HUES6 (cell line): ENCODE data around the gene ACAP2.
"Not testable (repeated sequence)": the region's sequence is repeated elsewhere in the genome, so short reads cannot be mapped to it uniquely, and the experiment has no call there.

ENCODE experiments used
- H3K27ac ChIP-seq: 2 replicates; pipeline ENCODE4 v1.7.0; 2013; ENCODE audit warnings: low read depth, mild to moderate bottlenecking, low read length, inconsistent platforms
- H3K27me3 ChIP-seq: 2 replicates; pipeline ENCODE4 v1.6.1; 2013; ENCODE audit warnings: low read length; ENCODE audit not compliant: control insufficient read depth, insufficient read depth
- H3K36me3 ChIP-seq: 2 replicates; pipeline ENCODE4 v1.6.1; 2013; ENCODE audit warnings: low read length; ENCODE audit not compliant: control insufficient read depth, insufficient read depth
- H3K4me1 ChIP-seq: 2 replicates; pipeline ENCODE4 v1.6.1; 2013; ENCODE audit warnings: low read length; ENCODE audit not compliant: control insufficient read depth, insufficient read depth
- H3K4me3 ChIP-seq: 2 replicates; pipeline ENCODE4 v1.5.1; 2013; ENCODE audit warnings: low read depth, low read length
- H3K9ac ChIP-seq: one replicate; pipeline ENCODE4 v1.6.1; 2013; ENCODE audit warnings: mild to moderate bottlenecking, low read length
- H3K9me3 ChIP-seq: 2 replicates; pipeline ENCODE4 v1.6.1; 2013; ENCODE audit warnings: low read depth, low read length; ENCODE audit not compliant: control insufficient read depth, insufficient read depth

The ACAP2 gene, protein sequence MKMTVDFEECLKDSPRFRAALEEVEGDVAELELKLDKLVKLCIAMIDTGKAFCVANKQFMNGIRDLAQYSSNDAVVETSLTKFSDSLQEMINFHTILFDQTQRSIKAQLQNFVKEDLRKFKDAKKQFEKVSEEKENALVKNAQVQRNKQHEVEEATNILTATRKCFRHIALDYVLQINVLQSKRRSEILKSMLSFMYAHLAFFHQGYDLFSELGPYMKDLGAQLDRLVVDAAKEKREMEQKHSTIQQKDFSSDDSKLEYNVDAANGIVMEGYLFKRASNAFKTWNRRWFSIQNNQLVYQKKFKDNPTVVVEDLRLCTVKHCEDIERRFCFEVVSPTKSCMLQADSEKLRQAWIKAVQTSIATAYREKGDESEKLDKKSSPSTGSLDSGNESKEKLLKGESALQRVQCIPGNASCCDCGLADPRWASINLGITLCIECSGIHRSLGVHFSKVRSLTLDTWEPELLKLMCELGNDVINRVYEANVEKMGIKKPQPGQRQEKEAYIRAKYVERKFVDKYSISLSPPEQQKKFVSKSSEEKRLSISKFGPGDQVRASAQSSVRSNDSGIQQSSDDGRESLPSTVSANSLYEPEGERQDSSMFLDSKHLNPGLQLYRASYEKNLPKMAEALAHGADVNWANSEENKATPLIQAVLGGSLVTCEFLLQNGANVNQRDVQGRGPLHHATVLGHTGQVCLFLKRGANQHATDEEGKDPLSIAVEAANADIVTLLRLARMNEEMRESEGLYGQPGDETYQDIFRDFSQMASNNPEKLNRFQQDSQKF

DNA sequence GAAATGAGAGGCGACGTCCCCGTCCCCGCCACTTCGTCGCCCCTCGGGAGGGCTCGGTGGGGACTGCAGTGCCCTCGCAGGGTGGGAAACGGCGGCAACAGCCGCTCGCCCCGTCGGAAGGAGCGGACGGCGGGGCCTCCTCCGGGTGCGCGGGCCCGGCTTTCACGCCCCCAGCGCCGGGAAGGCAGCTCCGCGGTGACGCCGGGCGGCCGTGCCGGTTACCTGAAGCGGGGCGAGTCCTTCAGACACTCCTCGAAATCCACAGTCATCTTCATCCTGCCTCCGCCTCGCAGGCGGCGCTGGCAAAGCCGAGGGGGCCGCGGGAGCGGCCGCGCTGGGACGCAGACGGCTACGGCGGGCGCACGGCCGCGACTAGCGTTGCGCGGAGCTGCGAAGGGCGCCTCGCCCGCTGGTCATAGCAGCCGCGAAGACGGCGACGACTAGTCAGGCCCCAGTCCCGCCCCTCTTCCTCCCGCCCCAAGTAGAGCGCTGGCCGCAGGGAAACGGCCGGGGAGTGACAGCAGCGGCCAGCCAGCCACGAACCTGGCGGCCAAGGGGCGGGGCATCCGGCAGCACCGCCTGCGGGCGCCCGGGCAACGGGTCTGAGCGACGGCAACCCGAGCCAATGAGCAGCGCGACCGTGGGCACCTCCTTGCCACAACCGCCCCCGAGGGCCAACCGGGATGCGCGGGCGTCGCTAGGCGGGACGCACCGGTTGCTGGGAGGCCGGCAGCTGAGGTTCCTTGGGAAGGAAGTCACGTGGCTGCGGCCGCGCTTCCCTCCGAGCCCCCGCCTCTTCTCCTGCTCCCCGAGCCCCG, at the start of gene ACAP2:
ACAP2 (minus strand) TSS at position 448 of the 818 bp plus-strand sequence; CDS start at position 275, 173 bp downstream.
- Histone ChIP-seq H3K27me3 (no peaks in the 10 kb centered on the region), H3K27ac (peak within 1 kb of the TSS; percentile 80)

DNA sequence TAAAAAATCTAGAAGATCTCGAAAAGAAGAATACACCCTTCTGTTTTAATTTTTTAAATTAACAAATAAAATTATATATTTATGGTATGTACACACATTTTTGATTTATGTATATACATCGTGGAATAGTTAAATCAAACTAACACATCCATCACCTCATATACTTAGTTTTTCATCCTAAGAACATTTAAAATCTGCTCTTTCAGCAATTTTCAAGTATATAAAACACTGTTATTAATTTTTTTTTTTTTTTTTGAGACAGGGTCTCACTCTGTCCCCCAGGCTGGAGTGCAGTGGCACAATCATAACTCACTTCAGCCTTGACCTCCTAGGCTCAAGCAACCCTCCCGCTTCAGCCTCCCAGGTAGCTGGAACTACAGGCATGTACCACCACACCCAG, 32.8 kb upstream of the ACAP2 start:
- H3K9ac ChIP-seq = no peak overlapping the region
- H3K4me1 ChIP-seq = no peaks in the 10 kb centered on the region
- H3K9me3 ChIP-seq = no peaks in the 10 kb centered on the region
- H3K36me3 ChIP-seq = no peaks in the 10 kb centered on the region
- H3K27ac ChIP-seq = no peak overlapping the region
- no peak overlapping the region for H3K4me3 ChIP-seq
- H3K27me3 ChIP-seq = peaks cover 4% of the 10 kb centered on the region; the same call in 1 of the 2 replicates

More for the DNA sequence above, at the start of gene ACAP2:
- peaks cover 18% of the 10 kb centered on the region for H3K4me1 ChIP-seq
- H3K9me3 ChIP-seq = no peaks in the 10 kb centered on the region
- H3K9ac ChIP-seq = peak within 1 kb of the TSS; percentile 89
- H3K4me3 ChIP-seq = peak within 1 kb of the TSS; percentile 85
- no peaks in the 10 kb centered on the region for H3K36me3 ChIP-seq

DNA sequence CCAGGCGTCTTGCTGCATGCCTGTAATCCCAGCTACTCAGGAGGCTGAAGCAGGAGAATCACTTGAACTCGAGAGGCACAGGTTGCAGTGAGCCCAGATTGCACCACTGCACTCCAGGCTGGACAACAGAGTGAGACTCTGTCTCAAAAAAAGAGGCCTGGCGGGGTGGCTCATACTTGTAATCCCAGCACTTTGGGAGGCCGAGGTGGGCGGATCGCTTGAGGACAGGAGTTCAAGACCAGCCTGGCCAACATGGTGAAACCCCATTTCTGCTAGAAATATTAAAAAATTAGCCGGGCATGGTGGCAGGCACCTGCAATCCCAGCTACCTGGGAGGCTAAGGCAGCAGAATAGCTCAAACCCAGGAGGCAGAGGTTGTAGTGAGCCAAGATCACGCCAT, 32.3 kb upstream of the ACAP2 start:
- H3K4me1 ChIP-seq, H3K9ac ChIP-seq, H3K9me3 ChIP-seq, H3K27me3 ChIP-seq, H3K36me3 ChIP-seq, H3K27ac ChIP-seq, H3K4me3 ChIP-seq: not testable (repeated sequence)

DNA sequence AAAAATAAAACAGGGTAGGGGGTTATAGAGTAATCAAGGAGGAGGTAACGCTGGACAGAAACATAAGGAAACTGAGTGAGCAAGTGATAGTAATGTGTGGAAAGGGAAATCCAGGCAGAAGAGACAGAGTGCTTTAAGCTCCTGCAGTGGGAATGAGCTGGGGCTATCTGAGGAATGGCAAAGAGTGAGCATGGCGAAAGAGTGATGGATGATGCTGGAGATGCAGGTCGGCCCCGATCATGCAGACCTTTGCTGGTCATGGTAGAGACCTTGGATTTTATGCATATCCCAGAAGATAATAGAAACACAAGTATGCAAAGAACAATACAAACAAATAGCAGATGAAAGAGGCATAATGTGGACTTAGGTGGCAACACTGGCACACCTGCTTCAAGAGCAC, 26.0 kb upstream of the ACAP2 start:
- Histone ChIP-seq H3K27me3 (no peaks in the 10 kb centered on the region), H3K4me3 (no peak overlapping the region), H3K36me3 (no peaks in the 10 kb centered on the region), H3K9me3 (peaks cover 12% of the 10 kb centered on the region), H3K9ac (no peak overlapping the region), H3K27ac (no peak overlapping the region), H3K4me1 (no peaks in the 10 kb centered on the region)

DNA sequence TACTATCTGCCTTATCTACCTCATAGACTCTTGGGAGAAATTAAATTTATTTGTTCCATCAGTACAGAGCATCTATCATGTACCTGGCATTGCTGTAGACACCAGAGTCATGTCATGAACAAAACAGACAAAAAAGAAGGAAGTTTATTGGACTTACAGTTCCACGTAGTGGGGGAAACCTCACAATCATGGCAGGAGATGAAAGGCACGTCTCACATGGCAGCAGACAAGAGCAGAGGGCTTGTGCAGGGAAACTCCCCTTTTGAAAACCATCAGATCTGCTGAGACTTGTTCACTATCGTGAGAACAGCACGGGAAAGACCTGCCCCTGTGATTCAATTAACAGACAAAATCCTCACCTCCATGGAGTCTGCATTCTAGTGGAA, 25.6 kb upstream of the ACAP2 start:
- Histone ChIP-seq H3K9me3 (peaks cover 12% of the 10 kb centered on the region), H3K36me3 (no peaks in the 10 kb centered on the region), H3K27ac (no peak overlapping the region), H3K27me3 (no peaks in the 10 kb centered on the region), H3K4me1 (no peaks in the 10 kb centered on the region), H3K9ac (no peak overlapping the region), H3K4me3 (no peak overlapping the region)

DNA sequence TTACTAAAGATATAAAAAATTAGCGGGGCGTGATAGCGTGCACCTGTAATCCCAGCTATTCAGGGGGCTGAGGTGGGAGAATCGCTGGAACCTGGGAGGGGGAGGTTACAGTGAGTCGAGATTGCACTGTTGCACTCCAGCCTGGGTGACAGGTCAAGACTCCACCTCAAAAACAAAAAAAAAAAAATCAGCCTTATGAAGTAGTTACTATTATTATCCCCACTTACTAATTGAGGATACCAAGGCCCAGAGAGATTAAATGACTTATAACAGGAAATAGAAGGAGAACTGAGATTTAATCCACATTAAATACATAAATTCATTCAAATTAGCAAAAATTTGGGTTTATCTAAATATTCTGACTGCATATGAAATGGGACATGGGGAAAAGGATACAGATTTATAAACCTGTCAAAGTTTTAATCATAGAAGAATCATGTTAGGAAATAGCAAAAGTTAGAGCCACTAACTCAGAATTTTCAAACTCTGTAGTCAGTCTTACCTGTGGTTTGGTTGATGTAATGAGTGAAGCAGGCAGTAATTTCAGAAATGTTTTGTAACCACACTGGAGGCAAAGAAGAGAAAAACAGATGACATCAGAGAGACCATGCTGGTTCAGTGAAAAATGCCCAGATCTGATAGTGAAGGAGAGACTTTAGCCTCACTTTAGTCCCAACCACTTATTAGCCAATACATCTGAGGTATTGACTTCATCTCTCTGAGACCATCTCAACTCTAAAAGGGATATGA, 25.0 kb upstream of the ACAP2 start:
- no peak overlapping the region for H3K27ac ChIP-seq
- H3K4me1 ChIP-seq = no peaks in the 10 kb centered on the region
- H3K36me3 ChIP-seq = no peaks in the 10 kb centered on the region
- H3K27me3 ChIP-seq = no peaks in the 10 kb centered on the region
- no peak overlapping the region for H3K4me3 ChIP-seq
- H3K9me3 ChIP-seq = peaks cover 12% of the 10 kb centered on the region
- H3K9ac ChIP-seq = no peak overlapping the region

DNA sequence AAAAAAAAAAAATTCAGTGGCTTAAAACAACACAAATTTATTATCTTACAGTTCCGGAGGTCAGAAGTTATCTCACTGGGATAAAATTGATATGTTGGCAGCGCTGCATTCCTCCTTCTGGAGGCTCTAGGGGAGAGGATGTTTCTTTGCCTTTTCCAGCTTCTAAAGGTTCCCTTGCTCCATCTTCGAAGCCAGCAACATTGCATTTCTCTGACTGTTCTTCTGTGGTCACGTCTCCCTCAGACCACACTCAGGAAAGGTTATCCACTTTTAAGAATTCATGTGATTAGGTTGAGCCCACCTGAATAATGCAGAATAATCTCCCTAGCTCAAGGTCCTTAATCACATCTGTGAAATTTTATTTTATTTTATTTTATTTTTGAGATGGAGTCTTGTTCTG, 23.4 kb upstream of the ACAP2 start:
- Histone ChIP-seq H3K4me3 (no peak overlapping the region), H3K9ac (no peak overlapping the region), H3K9me3 (peaks cover 12% of the 10 kb centered on the region), H3K27me3 (no peaks in the 10 kb centered on the region), H3K4me1 (no peaks in the 10 kb centered on the region; the same call in 1 of the 2 replicates), H3K27ac (no peak overlapping the region), H3K36me3 (no peaks in the 10 kb centered on the region)

DNA sequence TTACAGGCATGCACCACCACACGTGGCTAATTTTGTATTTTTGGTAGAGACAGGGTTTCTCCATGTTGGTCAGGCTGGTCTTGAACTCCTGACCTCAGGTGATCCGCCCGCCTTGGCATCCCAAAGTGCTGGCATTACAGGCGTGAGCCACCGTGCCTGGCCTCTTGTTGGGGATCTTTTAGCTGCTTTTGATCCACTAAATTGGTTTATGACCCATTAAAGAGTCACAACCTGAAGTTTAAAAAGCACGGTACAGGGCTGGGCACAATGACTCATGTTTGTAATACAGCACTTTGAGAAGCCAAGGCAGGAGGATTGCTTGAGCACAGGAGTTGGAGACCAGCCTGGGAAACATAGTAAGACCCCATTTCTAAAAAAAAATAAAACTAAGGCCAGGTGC, 20.1 kb upstream of the ACAP2 start:
- H3K9ac ChIP-seq, H3K9me3 ChIP-seq, H3K4me3 ChIP-seq, H3K27me3 ChIP-seq, H3K4me1 ChIP-seq, H3K36me3 ChIP-seq, H3K27ac ChIP-seq: not testable (repeated sequence)

DNA sequence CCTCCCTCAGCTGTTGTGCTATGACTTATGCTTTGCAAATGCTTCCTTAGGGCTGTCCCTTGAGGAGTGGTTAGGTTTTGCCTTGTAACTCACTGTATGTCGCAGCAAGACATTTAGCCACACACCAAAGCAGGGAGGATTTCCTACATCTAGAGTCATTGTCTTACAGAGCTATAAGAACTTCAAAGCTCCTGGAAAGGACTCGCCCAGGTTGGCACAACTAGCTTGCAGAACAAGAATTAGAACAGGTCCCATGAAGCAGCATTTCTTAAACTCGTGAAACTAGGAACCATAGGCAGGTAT, 19.4 kb upstream of the ACAP2 start:
- Histone ChIP-seq H3K27ac (no peak overlapping the region), H3K27me3 (no peaks in the 10 kb centered on the region), H3K9me3 (no peaks in the 10 kb centered on the region), H3K4me1 (no peaks in the 10 kb centered on the region; the same call in 1 of the 2 replicates), H3K9ac (no peak overlapping the region), H3K4me3 (no peak overlapping the region), H3K36me3 (no peaks in the 10 kb centered on the region)

DNA sequence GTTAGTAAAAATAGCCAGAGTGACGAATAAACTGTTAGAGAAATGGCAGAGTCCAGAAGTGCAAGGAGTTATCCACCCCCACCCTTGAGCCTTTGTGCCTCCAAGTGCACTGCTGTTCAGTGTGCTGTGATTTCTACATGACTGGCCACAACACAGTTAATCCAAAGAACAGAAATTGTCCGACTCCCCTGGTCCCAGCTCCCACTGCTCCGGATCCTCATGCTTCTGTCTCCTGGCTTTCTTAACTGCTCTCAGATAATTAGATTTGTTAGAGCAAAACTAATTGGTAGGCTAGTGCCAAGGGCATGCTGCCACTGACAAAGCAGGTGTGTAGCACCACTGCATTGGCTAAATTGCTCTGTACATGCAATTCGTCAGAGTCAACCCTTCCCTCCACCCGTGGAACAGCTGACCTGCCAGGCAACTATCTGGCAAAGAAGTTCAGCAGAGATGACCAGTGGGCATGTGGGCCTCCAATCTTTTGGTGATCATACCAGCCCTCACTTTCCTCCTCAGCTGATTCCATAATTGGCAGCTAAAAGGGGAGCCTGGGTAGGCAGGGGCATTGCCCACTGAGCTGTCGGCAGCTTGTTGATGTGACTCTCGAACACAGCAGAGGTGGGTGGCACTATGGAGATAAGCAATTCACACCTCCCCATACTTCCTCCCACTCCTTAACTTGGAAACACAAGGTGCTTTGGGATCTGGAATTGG, 18.9 kb upstream of the ACAP2 start:
- Histone ChIP-seq H3K9ac (no peak overlapping the region), H3K4me1 (no peaks in the 10 kb centered on the region; the same call in 1 of the 2 replicates), H3K9me3 (no peaks in the 10 kb centered on the region), H3K36me3 (no peaks in the 10 kb centered on the region), H3K27ac (no peak overlapping the region), H3K4me3 (no peak overlapping the region), H3K27me3 (no peaks in the 10 kb centered on the region)
